ENCODE data around the gene WDR17. TPM values are rescaled to one million over a fixed set of nuclear protein-coding genes. Genes with fewer than 3 reads are reported as not detected.

The WDR17 gene
- total RNA-seq, 1 donor from 2014 or later: 0.50 TPM

DNA sequence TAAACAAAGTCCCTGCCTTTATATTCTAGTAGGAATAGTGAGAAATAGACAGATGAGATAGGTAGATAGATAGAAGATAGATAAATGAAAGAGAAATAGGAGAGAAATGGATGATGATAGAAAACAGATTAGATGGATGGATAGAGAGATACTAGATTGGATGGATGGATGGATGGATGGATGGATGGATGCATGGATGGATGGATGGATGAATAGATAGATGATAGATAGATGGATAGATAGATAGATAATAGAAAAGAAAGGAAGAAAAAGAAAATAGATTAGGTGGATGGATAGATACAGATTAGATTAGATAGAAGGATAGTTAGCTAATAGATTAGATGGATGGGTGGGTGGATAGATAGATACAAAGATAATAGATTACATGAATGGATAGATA is 33.2 kb upstream of the WDR17 start:
- H3K27ac Mint-ChIP-seq (ENCODE audit: unreplicated experiment): no peak overlapping the region
- H3K4me3 Mint-ChIP-seq (ENCODE audit: unreplicated experiment): no peak overlapping the region
- TF ChIP-seq, protein P1, sequence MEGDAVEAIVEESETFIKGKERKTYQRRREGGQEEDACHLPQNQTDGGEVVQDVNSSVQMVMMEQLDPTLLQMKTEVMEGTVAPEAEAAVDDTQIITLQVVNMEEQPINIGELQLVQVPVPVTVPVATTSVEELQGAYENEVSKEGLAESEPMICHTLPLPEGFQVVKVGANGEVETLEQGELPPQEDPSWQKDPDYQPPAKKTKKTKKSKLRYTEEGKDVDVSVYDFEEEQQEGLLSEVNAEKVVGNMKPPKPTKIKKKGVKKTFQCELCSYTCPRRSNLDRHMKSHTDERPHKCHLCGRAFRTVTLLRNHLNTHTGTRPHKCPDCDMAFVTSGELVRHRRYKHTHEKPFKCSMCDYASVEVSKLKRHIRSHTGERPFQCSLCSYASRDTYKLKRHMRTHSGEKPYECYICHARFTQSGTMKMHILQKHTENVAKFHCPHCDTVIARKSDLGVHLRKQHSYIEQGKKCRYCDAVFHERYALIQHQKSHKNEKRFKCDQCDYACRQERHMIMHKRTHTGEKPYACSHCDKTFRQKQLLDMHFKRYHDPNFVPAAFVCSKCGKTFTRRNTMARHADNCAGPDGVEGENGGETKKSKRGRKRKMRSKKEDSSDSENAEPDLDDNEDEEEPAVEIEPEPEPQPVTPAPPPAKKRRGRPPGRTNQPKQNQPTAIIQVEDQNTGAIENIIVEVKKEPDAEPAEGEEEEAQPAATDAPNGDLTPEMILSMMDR (IDR thresholded peaks at IDR 0.05): no peak
- H3K9me3 Mint-ChIP-seq (ENCODE audit: low read depth): no peaks in the 10 kb centered on the region
- no peaks in the 10 kb centered on the region for H3K36me3 Mint-ChIP-seq (ENCODE audit: low read depth)
- no peak for DNase-seq (ENCODE audit: low spot score)
- peaks cover 23% of the 10 kb centered on the region for H3K27me3 Mint-ChIP-seq (ENCODE audit: low read depth)
- H3K4me1 Mint-ChIP-seq (ENCODE audit: low read depth): no peaks in the 10 kb centered on the region

DNA sequence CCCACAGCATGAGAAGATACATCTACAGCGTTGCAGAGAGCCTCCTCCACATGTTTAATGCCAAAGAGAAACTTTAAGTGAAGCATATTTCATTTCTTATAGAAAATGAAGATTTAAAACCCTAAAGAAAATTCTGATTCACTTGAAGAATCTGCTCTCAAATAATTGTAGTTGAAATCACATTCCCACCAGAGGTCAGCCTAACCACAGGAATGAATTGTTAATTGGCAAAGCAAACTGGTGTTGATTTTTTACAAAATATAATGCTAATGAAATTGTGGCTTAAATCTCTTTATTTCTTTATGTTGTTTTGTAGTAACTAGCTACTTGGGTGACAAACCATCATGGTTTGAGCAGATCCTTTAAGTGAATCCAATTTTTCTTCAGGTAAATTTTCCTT is 31.1 kb upstream of the WDR17 start:
- Mint-ChIP-seq H3K27me3 (ENCODE audit: low read depth) (peaks cover 19% of the 10 kb centered on the region), H3K4me1 (ENCODE audit: low read depth) (no peaks in the 10 kb centered on the region), H3K27ac (ENCODE audit: unreplicated experiment) (no peak overlapping the region), H3K36me3 (ENCODE audit: low read depth) (no peaks in the 10 kb centered on the region), H3K9me3 (ENCODE audit: low read depth) (peaks cover 11% of the 10 kb centered on the region), H3K4me3 (ENCODE audit: unreplicated experiment) (no peak overlapping the region)
- DNase-seq (ENCODE audit: low spot score): no peak
- TF ChIP-seq, protein P1 (IDR thresholded peaks at IDR 0.05): peak; percentile 82

DNA sequence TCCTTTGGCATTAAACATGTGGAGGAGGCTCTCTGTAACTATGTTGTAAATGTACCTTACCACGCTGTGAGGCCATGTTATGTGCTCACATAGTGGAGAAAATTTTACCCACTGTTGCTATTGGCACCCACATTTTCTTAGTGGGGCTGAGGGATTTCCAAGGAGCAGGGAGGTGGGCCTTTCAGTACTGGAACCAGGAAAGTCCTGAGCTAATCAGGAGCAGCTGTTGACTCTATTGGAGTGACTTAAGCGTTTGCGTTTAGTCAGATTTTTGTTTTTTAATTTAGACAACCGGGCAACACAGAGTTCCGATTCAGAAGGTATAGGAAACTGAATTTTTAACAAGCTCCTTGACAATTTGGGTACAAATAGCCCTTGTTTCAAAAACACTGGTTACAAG is 30.7 kb upstream of the WDR17 start:
- no peak for DNase-seq (ENCODE audit: low spot score)
- H3K27me3 Mint-ChIP-seq (ENCODE audit: low read depth): peaks cover 15% of the 10 kb centered on the region
- peaks cover 15% of the 10 kb centered on the region for H3K9me3 Mint-ChIP-seq (ENCODE audit: low read depth)
- H3K4me3 Mint-ChIP-seq (ENCODE audit: unreplicated experiment): no peak overlapping the region
- H3K4me1 Mint-ChIP-seq (ENCODE audit: low read depth): no peaks in the 10 kb centered on the region
- no peaks in the 10 kb centered on the region for H3K36me3 Mint-ChIP-seq (ENCODE audit: low read depth)
- no peak overlapping the region for H3K27ac Mint-ChIP-seq (ENCODE audit: unreplicated experiment)
- TF ChIP-seq, protein P1 (IDR thresholded peaks at IDR 0.05): no peak

DNA sequence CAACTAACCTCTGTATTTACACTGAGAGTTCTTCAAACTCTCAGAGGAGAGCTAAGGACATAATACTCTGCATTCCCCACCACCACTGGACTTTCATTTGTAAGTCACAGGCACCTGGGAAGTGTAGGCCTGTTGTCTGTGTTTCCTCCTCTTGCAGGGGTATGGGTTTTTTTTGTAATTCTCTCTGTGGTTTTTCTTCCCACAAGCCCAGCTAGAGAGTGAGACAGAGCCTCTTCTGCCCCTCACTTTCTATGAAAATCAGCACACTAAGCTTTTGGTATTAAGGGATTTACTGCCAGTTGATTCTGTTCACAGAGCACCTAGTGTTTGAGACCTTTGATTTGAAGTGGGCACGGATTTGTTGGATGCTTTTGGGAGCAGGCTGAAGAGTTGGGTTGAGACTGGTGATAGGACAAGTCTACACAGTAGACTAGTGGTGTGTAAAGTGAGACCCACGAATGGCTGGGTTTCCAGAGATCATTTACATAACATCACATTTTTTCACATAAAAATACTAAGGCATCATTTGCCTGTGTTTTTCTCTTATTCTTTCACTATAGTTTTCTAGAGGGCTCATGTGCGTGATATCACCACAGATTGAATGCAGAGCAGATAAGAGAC is 28.9 kb upstream of the WDR17 start:
- Mint-ChIP-seq H3K9me3 (ENCODE audit: low read depth) (peaks cover 20% of the 10 kb centered on the region), H3K4me3 (ENCODE audit: unreplicated experiment) (no peak overlapping the region), H3K36me3 (ENCODE audit: low read depth) (no peaks in the 10 kb centered on the region), H3K4me1 (ENCODE audit: low read depth) (no peaks in the 10 kb centered on the region), H3K27me3 (ENCODE audit: low read depth) (peaks cover 20% of the 10 kb centered on the region), H3K27ac (ENCODE audit: unreplicated experiment) (no peak overlapping the region)
- TF ChIP-seq, protein P1 (IDR thresholded peaks at IDR 0.05): no peak
- DNase-seq (ENCODE audit: low spot score): no peak

DNA sequence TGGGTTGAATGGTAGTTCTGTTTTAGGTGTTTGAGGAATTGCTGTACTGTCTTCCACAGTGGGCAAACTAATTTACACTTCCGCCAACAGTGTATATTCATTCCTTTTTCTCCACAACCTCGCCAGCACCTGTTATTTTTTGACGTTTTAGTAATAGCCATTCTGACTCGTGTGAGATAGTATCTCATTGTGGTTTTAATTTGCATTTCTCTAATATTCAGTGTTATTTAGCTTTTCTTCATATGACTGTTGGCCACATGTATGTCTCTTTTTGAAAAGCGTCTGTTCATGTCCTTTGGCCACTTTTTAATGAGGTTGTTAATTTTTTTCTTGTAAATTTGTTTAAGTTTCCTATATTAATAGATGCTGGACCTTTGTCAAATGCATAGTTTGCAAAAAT is 26.9 kb upstream of the WDR17 start:
- TF ChIP-seq, protein P1 (IDR thresholded peaks at IDR 0.05): no peak
- Mint-ChIP-seq H3K36me3 (ENCODE audit: low read depth) (no peaks in the 10 kb centered on the region), H3K27me3 (ENCODE audit: low read depth) (peaks cover 15% of the 10 kb centered on the region)

More for the DNA sequence above, 26.9 kb upstream of the WDR17 start:
- Mint-ChIP-seq H3K4me1 (ENCODE audit: low read depth) (no peaks in the 10 kb centered on the region), H3K9me3 (ENCODE audit: low read depth) (peaks cover 20% of the 10 kb centered on the region), H3K27ac (ENCODE audit: unreplicated experiment) (no peak overlapping the region), H3K4me3 (ENCODE audit: unreplicated experiment) (no peak overlapping the region)
- DNase-seq (ENCODE audit: low spot score): no peak
